MCF 10A (cell line): ENCODE data around the gene CLCNKB. TPM values are rescaled to one million over a fixed set of nuclear protein-coding genes. Genes with fewer than 3 reads are reported as not detected.
"Not testable (repeated sequence)": the region's sequence is repeated elsewhere in the genome, so short reads cannot be mapped to it uniquely, and the experiment has no call there.

Experiments
- BruUV-seq: library from RNA; stranded (reverse); fragments of 400-500 nt; replicated peaks from 2 replicates; lab custom pipeline; 2021; lab: Mats Ljungman, UMichigan
- CTCF ChIA-PET: fragments of 300-600 bp; sonication (Branson Sonifier 250); formaldehyde crosslinking; extraction: SDS; loops from one replicate; lab custom pipeline; 2021; ENCODE audit warnings: antibody characterized with exemption, inconsistent platforms; lab: Yijun Ruan, JAX
- POLR2A ChIA-PET: fragments of 300-600, 350-650 bp; sonication (Branson Sonifier 250); formaldehyde crosslinking; extraction: SDS; loops from one replicate; lab custom pipeline; 2020; ENCODE audit warnings: antibody characterized with exemption, inconsistent platforms; lab: Yijun Ruan, JAX
- DNase-seq: peaks from one replicate; pipeline ENCODE4 v3.0.0-alpha.2; 2018; ENCODE audit not compliant: unreplicated experiment
- H3K27ac Mint-ChIP-seq: one replicate; pipeline ENCODE4 v1.8.0; 2022; ENCODE audit warnings: mild to moderate bottlenecking, low read depth, mixed read lengths; ENCODE audit not compliant: unreplicated experiment
- H3K27me3 Mint-ChIP-seq: one replicate; pipeline ENCODE4 v1.8.0; 2022; ENCODE audit warnings: mixed read lengths; ENCODE audit not compliant: insufficient read depth, unreplicated experiment
- H3K36me3 Mint-ChIP-seq: one replicate; pipeline ENCODE4 v1.8.0; 2022; ENCODE audit warnings: mild to moderate bottlenecking, moderate library complexity, mixed read lengths; ENCODE audit not compliant: insufficient read depth, unreplicated experiment
- H3K4me1 Mint-ChIP-seq: one replicate; pipeline ENCODE4 v1.8.0; 2022; ENCODE audit warnings: mixed read lengths; ENCODE audit not compliant: insufficient read depth, unreplicated experiment
- H3K4me3 Mint-ChIP-seq: one replicate; pipeline ENCODE4 v1.8.0; 2022; ENCODE audit warnings: mild to moderate bottlenecking, moderate library complexity, mixed read lengths; ENCODE audit not compliant: unreplicated experiment
- H3K9me3 Mint-ChIP-seq: one replicate; pipeline ENCODE4 v1.8.0; 2022; ENCODE audit warnings: mixed read lengths; ENCODE audit not compliant: unreplicated experiment
- CTCF ChIP-seq: fragments of 200-600 bp; IDR thresholded peaks from one replicate; pipeline ENCODE4 v1.8.0; 2022; ENCODE audit warnings: antibody characterized with exemption, mild to moderate bottlenecking; ENCODE audit not compliant: unreplicated experiment
- intact Hi-C: fragments of 100-400 bp; cut with micrococcal nuclease; formaldehyde crosslinking; loops from 2 replicates; pipeline ENCODE4 v1.14.1; 2022
- total RNA-seq: library from RNA; stranded (reverse); gene quantifications from 2 replicates; pipeline ENCODE4 v1.2.3, GENCODE V29; 2022

Gene CLCNKB
- total RNA-seq, 1 experiment from 2014 or later: not detected

DNA sequence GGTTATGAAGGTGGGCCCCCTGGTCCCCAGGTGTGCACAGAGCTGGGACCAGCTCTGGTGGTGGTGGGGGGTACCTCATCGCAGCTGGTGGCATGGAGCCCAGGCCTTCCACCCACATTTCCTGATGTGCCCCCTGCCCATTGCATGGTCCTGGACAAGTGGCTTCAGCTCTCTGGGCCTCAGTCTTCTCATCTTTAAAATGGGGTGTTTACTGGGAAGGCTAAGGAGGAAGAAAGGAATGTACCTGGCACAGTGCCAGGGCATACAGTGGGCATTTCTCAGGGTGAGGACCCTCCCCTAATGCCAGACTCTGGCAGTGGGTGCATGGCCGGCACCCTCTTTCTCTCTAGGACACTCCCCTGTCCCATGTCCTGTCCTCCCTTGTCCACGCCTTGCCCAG, 7.5 kb downstream of the CLCNKB start:
- no peaks in the 10 kb centered on the region for H3K9me3 Mint-ChIP-seq
- no peak overlapping the region for H3K27ac Mint-ChIP-seq
- TF ChIP-seq CTCF: no peak
- H3K4me1 Mint-ChIP-seq: peaks cover 4% of the 10 kb centered on the region
- H3K36me3 Mint-ChIP-seq: no peaks in the 10 kb centered on the region
- no peak for DNase-seq
- ChIA-PET POLR2A (interaction anchor here (0.5 kb wide), 1 partner anchor 170 kb away, joined by 3 read pairs; no protein-coding TSS in a partner anchor), CTCF (no interaction called here)
- H3K27me3 Mint-ChIP-seq: no peaks in the 10 kb centered on the region
- intact Hi-C loops: no loop called here
- no TSS peak for BruUV-seq
- no peak overlapping the region for H3K4me3 Mint-ChIP-seq

DNA sequence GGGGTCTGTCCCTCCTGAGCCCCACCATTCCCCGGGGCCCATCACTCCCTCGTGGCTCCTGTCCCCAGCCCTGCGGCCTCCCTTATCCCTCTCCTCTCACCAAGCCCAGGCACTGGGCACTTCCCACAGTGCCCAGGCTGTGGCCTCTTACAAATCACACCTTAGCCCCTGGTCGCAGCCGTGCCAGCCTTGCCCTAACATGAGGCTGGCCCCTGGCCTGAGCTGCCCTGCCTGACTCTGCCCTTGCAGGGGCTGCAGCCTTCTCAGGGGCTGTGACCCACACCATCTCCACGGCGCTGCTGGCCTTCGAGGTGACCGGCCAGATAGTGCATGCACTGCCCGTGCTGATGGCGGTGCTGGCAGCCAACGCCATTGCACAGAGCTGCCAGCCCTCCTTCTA, 8.4 kb downstream of the CLCNKB start:
- H3K9me3 Mint-ChIP-seq, POLR2A ChIA-PET: not testable (repeated sequence)

DNA sequence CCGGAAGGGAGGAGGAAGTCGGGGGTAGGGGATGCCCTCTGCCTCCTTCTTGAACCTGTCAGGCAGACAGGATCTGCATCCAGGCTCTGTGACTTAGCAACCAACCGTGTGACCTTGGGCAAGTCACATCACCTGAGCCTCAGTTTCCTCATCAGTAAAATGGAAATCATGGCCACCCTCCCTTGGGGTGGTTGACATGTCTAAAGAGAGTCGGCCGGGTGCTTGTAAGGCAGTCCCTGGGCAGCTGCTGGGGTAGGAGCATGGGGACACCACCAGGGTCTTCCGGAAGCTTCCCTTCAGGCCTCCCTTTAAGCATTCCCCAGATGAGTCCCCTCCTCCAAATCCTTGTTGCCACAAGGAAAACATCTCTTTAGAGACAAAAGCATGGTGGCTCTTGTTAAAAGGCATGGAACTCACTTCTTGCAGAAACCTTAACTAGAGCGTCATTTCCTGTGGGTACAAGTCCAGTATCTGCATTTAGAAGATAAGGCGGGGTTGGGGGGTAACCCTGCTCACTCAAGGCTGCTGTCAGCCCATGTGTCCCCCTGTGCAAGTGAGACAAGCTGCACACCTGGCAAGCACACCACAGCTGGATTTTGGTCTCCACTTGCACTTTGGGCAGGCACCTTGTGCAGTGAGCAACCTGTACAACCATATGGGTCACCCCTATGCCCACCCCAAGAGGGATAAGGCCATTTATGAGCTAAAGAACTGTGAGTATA, 10.4 kb downstream of the CLCNKB start:
- TF ChIP-seq CTCF: no peak
- Mint-ChIP-seq H3K4me3 (no peak overlapping the region), H3K27ac (no peak overlapping the region), H3K9me3 (no peaks in the 10 kb centered on the region), H3K36me3 (no peaks in the 10 kb centered on the region), H3K4me1 (peaks cover 5% of the 10 kb centered on the region), H3K27me3 (no peaks in the 10 kb centered on the region)
- intact Hi-C loops: no loop called here
- no TSS peak for BruUV-seq
- CTCF ChIA-PET: interaction anchor here (0.6 to 3.6 kb wide), 7 partner anchors 15 to 239 kb away, joined by 3 to 45 read pairs (median 4); no protein-coding TSS in a partner anchor
- no peak for DNase-seq
- POLR2A ChIA-PET: interaction anchor here (0.9 kb wide), 1 partner anchor 221 kb away, joined by 3 read pairs; no protein-coding TSS in a partner anchor

More for the DNA sequence above, 8.4 kb downstream of the CLCNKB start:
- H3K27ac Mint-ChIP-seq, intact Hi-C loops, H3K27me3 Mint-ChIP-seq, CTCF ChIA-PET, H3K36me3 Mint-ChIP-seq, DNase-seq, BruUV-seq, H3K4me3 Mint-ChIP-seq, H3K4me1 Mint-ChIP-seq: not testable (repeated sequence)

DNA sequence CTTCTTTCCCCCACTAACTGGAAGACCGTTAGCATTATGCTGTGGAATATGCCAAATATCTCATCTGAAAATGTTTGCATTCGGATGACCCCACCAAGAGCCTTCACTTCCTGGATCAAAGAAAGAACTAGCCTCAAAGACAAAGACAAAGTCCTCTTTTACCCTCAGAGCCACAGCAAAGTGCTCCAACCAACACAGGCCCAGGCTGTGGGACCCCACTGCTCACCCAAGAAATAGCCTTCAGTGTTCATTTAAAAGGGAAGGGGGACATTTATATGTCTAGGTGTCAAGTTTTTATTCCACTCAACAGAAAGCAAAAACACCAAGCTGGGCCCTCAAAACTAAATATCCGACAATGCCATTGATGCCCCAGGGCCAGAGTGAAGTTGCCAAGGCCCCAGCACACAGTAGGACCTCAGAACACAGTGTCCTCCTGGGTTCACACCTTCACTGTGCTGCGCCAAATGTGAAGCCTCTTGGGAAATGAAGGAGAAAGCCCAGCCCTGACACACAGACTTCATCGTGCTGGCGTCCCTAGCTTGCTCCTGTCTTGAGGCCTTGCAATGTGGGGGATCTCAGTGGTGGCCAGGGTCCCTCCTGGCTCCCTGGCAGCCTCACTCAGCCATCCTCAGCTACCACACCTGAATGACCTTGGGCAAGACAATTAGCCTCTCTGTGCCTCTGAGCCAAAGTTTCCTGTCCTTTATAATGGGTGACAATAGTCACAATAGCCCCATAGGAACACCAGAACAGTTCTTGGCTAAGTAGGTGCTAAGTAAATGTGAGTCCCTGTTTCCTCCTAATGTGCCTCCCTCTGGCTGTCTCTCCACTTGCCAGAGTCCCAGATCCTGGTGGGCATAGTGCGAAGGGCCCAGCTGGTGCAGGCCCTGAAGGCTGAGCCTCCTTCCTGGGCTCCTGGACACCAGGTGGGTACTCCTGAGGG, 11.3 kb downstream of the CLCNKB start:
- Mint-ChIP-seq H3K9me3 (no peaks in the 10 kb centered on the region), H3K4me3 (no peak overlapping the region), H3K4me1 (peaks cover 5% of the 10 kb centered on the region), H3K36me3 (no peaks in the 10 kb centered on the region), H3K27me3 (no peaks in the 10 kb centered on the region), H3K27ac (no peak overlapping the region)
- intact Hi-C loops: no loop called here
- TF ChIP-seq CTCF: no peak
- POLR2A ChIA-PET: interaction anchor here (0.9 to 1.3 kb wide), 2 partner anchors 57 to 222 kb away, joined by 3 read pairs; no protein-coding TSS in a partner anchor
- no TSS peak for BruUV-seq
- CTCF ChIA-PET: interaction anchor here (0.5 to 3.6 kb wide), 16 partner anchors 8 to 361 kb away, joined by 3 to 45 read pairs (median 4); no protein-coding TSS in a partner anchor
- no peak for DNase-seq
